GM18873 (cell line): ENCODE results near the gene SNTA1.
"Not testable (repeated sequence)": the region's sequence is repeated elsewhere in the genome, so short reads cannot be mapped to it uniquely, and the experiment has no call there.

Experiments used
- ATAC-seq: cut with Tn5 transposase; IDR thresholded peaks from one replicate; pipeline ENCODE4 v1.9.1; 2021; ENCODE audit warnings: mild to moderate bottlenecking, moderate library complexity, moderate number of reproducible peaks; ENCODE audit not compliant: unreplicated experiment, low FRiP score

Gene SNTA1

GRCh38 chr20:33433465-33434234, 9.9 kb downstream of the SNTA1 start:
- ATAC-seq, result no peak

- ATAC-seq, result no peak
These were observed 11.7 kb downstream of the SNTA1 start for GRCh38 chr20:33431797-33432381.

- ATAC-seq, result not testable (repeated sequence)
These were observed 19.7 kb downstream of the SNTA1 start for GRCh38 chr20:33423875-33424274.

GRCh38 chr20:33423141-33423834, 20.3 kb downstream of the SNTA1 start:
- ATAC-seq, result no peak

DNA sequence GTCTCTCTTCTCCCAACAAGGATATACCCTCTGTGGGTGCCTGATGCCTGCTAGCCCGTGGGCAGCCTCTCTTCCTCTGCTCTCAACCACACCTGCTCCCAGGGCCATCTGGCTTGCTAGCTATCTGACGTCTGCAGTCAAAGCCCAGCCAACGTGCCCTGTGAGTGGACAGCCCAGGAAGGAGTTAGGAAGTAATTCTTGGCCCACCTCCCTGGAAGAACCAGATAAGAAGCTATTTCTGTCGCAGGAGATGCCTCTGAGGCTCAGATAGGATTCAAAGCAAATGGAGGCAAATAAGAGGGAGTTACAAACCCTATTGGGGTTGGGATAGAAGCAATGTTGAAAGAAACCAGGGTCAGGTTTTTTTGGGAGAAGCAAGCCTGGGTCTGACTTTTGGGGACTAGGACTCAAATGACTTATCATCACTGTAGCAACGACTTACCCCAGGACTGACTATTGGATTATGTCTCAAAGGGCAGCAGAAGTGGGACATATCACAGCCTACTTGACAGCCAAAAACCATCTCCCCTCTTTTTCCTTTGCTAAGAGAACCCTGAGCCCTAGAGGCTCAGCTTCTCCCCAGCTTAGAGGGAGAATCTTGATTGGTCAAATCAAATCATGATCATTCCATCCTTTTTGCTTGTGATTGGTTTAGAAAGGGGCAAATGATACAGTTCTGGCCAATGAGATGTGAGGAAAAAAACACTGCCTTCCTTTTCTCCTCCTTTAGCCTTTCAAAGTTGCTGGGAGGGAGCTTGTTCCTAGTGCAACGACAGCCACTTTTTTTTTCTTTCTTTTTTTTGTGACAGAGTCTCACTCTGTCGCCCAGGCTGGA, 24.2 kb downstream of the SNTA1 start:
- ATAC-seq, result no peak

DNA sequence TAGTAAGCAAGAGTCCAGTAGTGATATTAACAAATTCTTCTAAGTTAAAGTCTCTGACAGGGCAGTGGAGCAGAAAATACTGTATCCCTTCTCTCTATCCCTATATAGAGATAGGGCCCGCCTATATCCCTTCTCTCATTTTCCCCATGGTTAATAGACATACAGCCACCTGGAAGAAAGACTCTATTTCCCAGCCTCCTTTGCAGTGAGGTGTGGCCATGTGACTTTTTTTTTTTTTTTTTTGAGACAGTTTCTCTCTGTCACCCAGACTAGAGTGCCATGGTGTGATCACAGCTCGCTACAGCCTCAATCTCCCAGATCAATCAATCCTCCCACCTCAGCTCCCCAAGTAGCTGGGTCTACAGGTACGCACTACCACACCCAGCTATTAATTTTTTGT, 25.5 kb downstream of the SNTA1 start:
- ATAC-seq, result no peak

- ATAC-seq, result no peak
These were observed 27.6 kb downstream of the SNTA1 start for GRCh38 chr20:33415948-33416347.

- no peak for ATAC-seq
These were observed 31.1 kb downstream of the SNTA1 start for GRCh38 chr20:33412484-33412838.

- ATAC-seq, result no peak
These were observed 31.7 kb downstream of the SNTA1 start for GRCh38 chr20:33411711-33412483.

DNA sequence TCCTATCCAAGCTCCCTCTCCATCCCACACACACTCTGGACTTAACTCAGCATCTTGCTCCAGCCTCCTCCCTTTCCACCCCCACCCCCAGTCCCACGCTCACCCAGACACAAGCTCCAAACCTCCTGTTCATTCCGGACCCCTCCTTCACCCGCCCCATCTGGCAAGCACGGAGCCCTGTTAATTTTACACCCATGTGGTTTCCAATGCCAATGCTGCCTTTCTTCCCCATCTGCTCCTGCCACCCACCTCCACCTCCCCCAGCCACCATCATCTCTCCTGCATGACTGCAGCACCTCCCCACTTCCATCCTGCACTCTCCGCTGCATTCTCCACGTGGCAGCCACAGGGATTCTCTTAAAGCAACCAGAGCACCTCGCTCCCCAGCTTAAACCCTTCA, 32.3 kb downstream of the SNTA1 start:
- ATAC-seq, result no peak

DNA sequence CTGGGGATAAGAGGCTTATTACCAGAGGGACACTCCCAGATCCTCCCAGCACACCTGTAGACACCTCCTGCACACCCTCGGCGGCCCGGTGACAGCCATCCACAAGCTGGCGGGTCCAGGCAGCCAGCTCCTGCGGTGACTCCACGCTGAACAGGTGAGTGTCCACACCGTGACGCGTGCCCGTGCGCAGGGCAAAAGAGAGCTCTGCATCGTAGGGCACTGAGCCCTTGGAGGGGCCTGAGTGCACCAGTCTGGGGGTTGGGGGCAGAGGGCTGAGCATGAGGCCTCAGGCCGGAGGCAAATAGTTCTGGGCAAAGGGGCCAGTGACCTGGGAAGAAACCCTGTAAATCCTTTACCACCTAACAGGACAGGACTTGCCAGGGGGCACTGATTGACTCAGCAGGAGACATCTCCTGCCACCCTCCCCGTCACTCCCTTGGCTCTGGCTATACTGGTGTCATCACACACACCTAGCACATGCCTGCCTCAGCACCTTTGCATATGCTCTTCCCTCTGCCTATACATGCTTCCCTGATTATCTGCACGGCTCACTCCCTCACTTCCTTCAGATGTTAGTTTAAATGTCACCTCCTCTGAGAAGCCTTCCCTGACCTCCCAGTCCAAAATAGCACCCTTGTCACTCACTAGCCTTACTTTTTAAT, 33.4 kb downstream of the SNTA1 start:
- no peak for ATAC-seq

- no peak for ATAC-seq
These were observed 34.6 kb downstream of the SNTA1 start for GRCh38 chr20:33408716-33409654.

- no peak for ATAC-seq
These were observed 35.2 kb downstream of the SNTA1 start for GRCh38 chr20:33408313-33408712.

GRCh38 chr20:33407796-33408195, 35.8 kb downstream of the SNTA1 start:
- ATAC-seq, result no peak

GRCh38 chr20:33407251-33407650, 36.3 kb downstream of the SNTA1 start:
- no peak for ATAC-seq

DNA sequence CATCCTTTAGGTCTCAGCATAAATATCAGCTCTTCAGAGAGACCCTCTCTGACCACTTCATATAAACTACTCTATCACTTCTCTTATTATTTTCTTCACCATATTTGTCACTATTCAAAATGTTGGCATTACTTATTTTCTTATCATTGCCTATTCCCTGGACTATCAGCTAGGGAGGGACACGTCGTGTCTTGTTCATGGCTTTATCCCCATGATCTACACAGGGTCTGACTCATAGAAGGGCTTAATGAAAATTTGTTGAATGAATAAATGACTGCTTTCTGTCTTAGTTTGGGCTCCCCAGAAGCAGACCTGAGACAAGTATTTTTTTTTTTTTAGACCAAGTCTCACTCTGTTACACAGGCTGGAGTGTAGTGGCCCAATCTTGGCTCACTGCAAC, 39.3 kb downstream of the SNTA1 start:
- no peak for ATAC-seq

GRCh38 chr20:33401921-33402369, 41.6 kb downstream of the SNTA1 start:
- no peak for ATAC-seq

- ATAC-seq, result no peak
These were observed 42.2 kb downstream of the SNTA1 start, which contains the start of gene CDK5RAP1 for GRCh38 chr20:33401184-33401920. Gene CDK5RAP1 (minus strand): TSS chr20:33401519. CDS start chr20:33397064, 4,455 bp downstream.
